Panc1 (cell line): Measurements from ENCODE around the gene OR6V1. TPM values are rescaled to one million over a fixed set of nuclear protein-coding genes. Genes with fewer than 3 reads are reported as not detected.

Source experiments
- ATAC-seq: fragments of 200-7000 bp; cut with Tn5 transposase; 2 replicates; pipeline ENCODE4 v1.9.1; 2020; ENCODE audit warnings: mild to moderate bottlenecking, moderate library complexity
- BruUV-seq: library from RNA; stranded (reverse); fragments of 400-500 nt; replicated peaks from 2 replicates; lab custom pipeline; 2021; lab: Mats Ljungman, UMichigan
- CTCF ChIA-PET: fragments of 300-600 bp; sonication (Branson Sonifier 250); formaldehyde crosslinking; loops from one replicate; lab custom pipeline; 2022; ENCODE audit warnings: antibody characterized with exemption; lab: Charles Lee
- POLR2A ChIA-PET: fragments of 300-600 bp; sonication (Branson Sonifier 250); formaldehyde crosslinking; loops from one replicate; lab custom pipeline; 2022; ENCODE audit warnings: antibody characterized with exemption; lab: Charles Lee
- DNase-seq: peaks from one replicate; pipeline ENCODE4 v3.0.0-alpha.2; 2010; ENCODE audit warnings: low read depth, low spot score
- H3K27ac ChIP-seq: 2 replicates; pipeline ENCODE4 v1.5.1; 2011; ENCODE audit warnings: mild to moderate bottlenecking, low read length, inconsistent platforms
- H3K27me3 ChIP-seq: fragments of 200-500 bp; sonication (Bioruptor generic); 2 replicates; pipeline ENCODE4 v1.6.0; 2014; ENCODE audit warnings: low read length, inconsistent platforms; ENCODE audit not compliant: control insufficient read depth, insufficient read depth
- H3K36me3 ChIP-seq: fragments of 200-500 bp; sonication (Bioruptor generic); 2 replicates; pipeline ENCODE4 v1.5.1; 2014; ENCODE audit warnings: inconsistent platforms, mild to moderate bottlenecking, low read length, moderate library complexity; ENCODE audit not compliant: control insufficient read depth, insufficient read depth
- H3K4me1 ChIP-seq: 2 replicates; pipeline ENCODE4 v1.5.1; 2011; ENCODE audit warnings: inconsistent platforms, mild to moderate bottlenecking, low read length, moderate library complexity; ENCODE audit not compliant: control insufficient read depth, insufficient read depth
- H3K4me3 ChIP-seq, 2 experiments: 2 replicates each; pipeline ENCODE4 v1.5.1; 2011 to 2012; ENCODE audit warnings: low read depth in 2 of 2, low read length in 2 of 2, mild to moderate bottlenecking in 2 of 2, inconsistent platforms in 1 of 2, moderate library complexity in 1 of 2
- H3K9me3 ChIP-seq: fragments of 200-500 bp; sonication (Bioruptor generic); 2 replicates; pipeline ENCODE4 v1.5.1; 2014; ENCODE audit warnings: low read depth, mild to moderate bottlenecking, inconsistent platforms, low read length, moderate library complexity; ENCODE audit not compliant: control insufficient read depth, insufficient read depth
- CTCF ChIP-seq: fragments of 450-650 bp; IDR thresholded peaks from 2 replicates; pipeline ENCODE4 v1.5.1; 2017; ENCODE audit warnings: mild to moderate bottlenecking
- POLR2AphosphoS5 ChIP-seq: IDR thresholded peaks from 2 replicates; pipeline ENCODE4 v1.6.1; 2012; ENCODE audit warnings: mild to moderate bottlenecking, low read depth, low read length, moderate library complexity
- REST ChIP-seq, 2 experiments: IDR thresholded peaks; 2 replicates each; pipeline ENCODE4 v1.6.1; 2011 to 2012; ENCODE audit warnings: low read depth in 2 of 2, control low read depth in 1 of 2, low read length in 1 of 2, mild to moderate bottlenecking in 1 of 2, moderate library complexity in 1 of 2; ENCODE audit not compliant: insufficient read depth in 1 of 2
- SIN3A ChIP-seq: IDR thresholded peaks from 2 replicates; pipeline ENCODE4 v1.6.1; 2012; ENCODE audit warnings: low read depth, mild to moderate bottlenecking, low read length, moderate library complexity, borderline replicate concordance; ENCODE audit not compliant: insufficient read depth
- TCF7L2 ChIP-seq: IDR thresholded peaks from 2 replicates; pipeline ENCODE4 v1.6.1; 2011; ENCODE audit warnings: mild to moderate bottlenecking, low read depth, low read length, inconsistent platforms
- in situ Hi-C: cut with HindIII; loops from 2 replicates; pipeline ENCODE4 v1.10.0; 2016; ENCODE audit warnings: low sequenced_read_pairs, low pct_unique_long_range_greater_than_20kb
- intact Hi-C: fragments of 100-400 bp; cut with micrococcal nuclease; formaldehyde crosslinking; loops from one replicate; pipeline ENCODE4 v1.10.0; 2022; ENCODE audit not compliant: unreplicated experiment
- total RNA-seq: library from RNA; stranded (reverse); gene quantifications from one replicate; pipeline ENCODE4 v1.2.1, GENCODE V29; 2021; ENCODE audit not compliant: unreplicated experiment

OR6V1 gene
- total RNA-seq, 1 experiment from 2014 or later: not detected

GRCh38 chr7:143046426-143046851 lies 5.7 kb upstream of the OR6V1 start:
- POLR2A ChIA-PET: no interaction called here
- H3K4me1 ChIP-seq: no peaks in the 10 kb centered on the region
- no peak for ATAC-seq
- no TSS peak for BruUV-seq
- no peak overlapping the region for H3K27ac ChIP-seq
- H3K36me3 ChIP-seq: no peaks in the 10 kb centered on the region
- TF ChIP-seq POLR2AphosphoS5 (no peak), SIN3A (no peak), TCF7L2 (no peak), REST (IDR thresholded peaks at IDR 0.05; ENCODE audit: insufficient read depth in 1 of 2, low read depth in 2 of 2, low read length in 1 of 2) (no peak), CTCF (no peak)
- in situ Hi-C loops (no loop called here), intact Hi-C loops (no loop called here)
- CTCF ChIA-PET: no interaction called here
- H3K27me3 ChIP-seq: no peaks in the 10 kb centered on the region; the same call in 1 of the 2 replicates
- H3K4me3 ChIP-seq: no peak overlapping the region
- H3K9me3 ChIP-seq: no peaks in the 10 kb centered on the region
- DNase-seq: no peak

GRCh38 chr7:143047326-143047725 lies 4.8 kb upstream of the OR6V1 start:
- Histone ChIP-seq H3K9me3 (no peaks in the 10 kb centered on the region), H3K27ac (no peak overlapping the region), H3K4me3 (no peak overlapping the region), H3K4me1 (no peaks in the 10 kb centered on the region), H3K27me3 (no peaks in the 10 kb centered on the region; the same call in 1 of the 2 replicates), H3K36me3 (no peaks in the 10 kb centered on the region)
- DNase-seq (no peak), ATAC-seq (no peak)
- in situ Hi-C loops (no loop called here), intact Hi-C loops (no loop called here)
- no TSS peak for BruUV-seq
- TF ChIP-seq CTCF (no peak), POLR2AphosphoS5 (no peak), TCF7L2 (no peak), REST (IDR thresholded peaks at IDR 0.05; ENCODE audit: insufficient read depth in 1 of 2, low read depth in 2 of 2, low read length in 1 of 2) (no peak), SIN3A (no peak)
- POLR2A ChIA-PET: no interaction called here
- CTCF ChIA-PET: no interaction called here
